Kidney (tissue), 14 donors: Measurements from ENCODE around the gene WDR45B. TPM values are rescaled to one million over a fixed set of nuclear protein-coding genes. Genes with fewer than 3 reads are reported as not detected.
"Not testable (repeated sequence)": the region's sequence is repeated elsewhere in the genome, so short reads cannot be mapped to it uniquely, and the experiment has no call there.

Source experiments
- DNase-seq, 5 donors: peaks; one replicate each; pipeline ENCODE4 v3.0.0-alpha.2; 2013 to 2020
- FAIRE-seq: peaks from 2 replicates; lab custom pipeline; 2012; peaks lifted over from hg19 to GRCh38; lab: Jason Lieb, UNC
- H3K27ac ChIP-seq, 2 donors: one replicate each; pipeline ENCODE4 v1.7.0; 2013; ENCODE audit warnings: low read depth in 2 of 2, low read length in 2 of 2, inconsistent platforms in 1 of 2
- H3K27me3 ChIP-seq: one replicate; pipeline ENCODE4 v1.7.1; 2013; ENCODE audit warnings: low read length, inconsistent platforms; ENCODE audit not compliant: control insufficient read depth, insufficient read depth
- H3K36me3 ChIP-seq, 3 donors: one replicate each; pipeline versions ENCODE4 v1.7.0 to v1.7.1; 2013; ENCODE audit warnings: low read length in 3 of 3, control low read depth in 1 of 3, inconsistent platforms in 1 of 3; ENCODE audit not compliant: insufficient read depth in 3 of 3, control insufficient read depth in 2 of 3
- H3K4me1 ChIP-seq, 3 donors: one replicate each; pipeline versions ENCODE4 v1.7.0 to v1.7.1; 2013; ENCODE audit warnings: low read length in 3 of 3, inconsistent platforms in 1 of 3, low read depth in 1 of 3; ENCODE audit not compliant: control insufficient read depth in 2 of 3, insufficient read depth in 2 of 3
- H3K4me3 ChIP-seq, 3 donors: one replicate each; pipeline versions ENCODE4 v1.7.0 to v1.8.1; 2013; ENCODE audit warnings: low read length in 3 of 3, control low read depth in 1 of 3, inconsistent platforms in 1 of 3
- H3K9ac ChIP-seq, 3 donors: one replicate each; pipeline versions ENCODE4 v1.7.0 to v1.7.1; 2013; ENCODE audit warnings: low read length in 3 of 3, control low read depth in 1 of 3, inconsistent platforms in 1 of 3
- H3K9me3 ChIP-seq, 3 donors: one replicate each; pipeline versions ENCODE4 v1.7.0 to v1.7.1; 2013; ENCODE audit warnings: low read length in 3 of 3, control low read depth in 1 of 3, inconsistent platforms in 1 of 3; ENCODE audit not compliant: control insufficient read depth in 2 of 3, insufficient read depth in 1 of 3
- intact Hi-C: fragments of 100-400 bp; cut with DNase I; formaldehyde crosslinking; loops from one replicate; pipeline ENCODE4 v1.11.1; 2022
- polyA plus RNA-seq: library from polyadenylated mRNA; stranded (reverse); fragments of 350-450 nt; fragmentation: Illumina TruSeq; extraction: RNeasy Lipid Tissue Mini Kit (QIAGEN cat#74804); gene quantifications from one replicate; pipeline ENCODE4 v1.2.3, GENCODE V29; 2014; ENCODE audit warnings: low read depth, low replicate concordance; ENCODE audit not compliant: insufficient read depth
- total RNA-seq: library from RNA; stranded (reverse); fragmentation: NEBNext Ultra II Directional; extraction: Animal tissue kit (Norgen Biotek cat#: 25700); gene quantifications from one replicate; pipeline ENCODE4 v1.2.1, GENCODE V29; 2021
- TF ChIP-seq, protein P1 (sequence below): IDR thresholded peaks from 3 replicates; pipeline ENCODE4 v1.5.1; 2012; ENCODE audit warnings: mild to moderate bottlenecking, moderate library complexity, borderline replicate concordance; ENCODE audit not compliant: insufficient read depth; ENCODE audit errors: extremely low read depth
- donor health status: control.
- donor health status: control.
- donor health status: control.
- donor health status: control.
- donor health status: control.
- donor health status: DM: yes; HTN: yes; CAD: no.
- donor health status: Normal renal cell carcinoma (clear cell type).

Gene WDR45B
- total and polyA plus RNA-seq, 2 donors from 2014 or later = 64.7 to 65.4 TPM

DNA sequence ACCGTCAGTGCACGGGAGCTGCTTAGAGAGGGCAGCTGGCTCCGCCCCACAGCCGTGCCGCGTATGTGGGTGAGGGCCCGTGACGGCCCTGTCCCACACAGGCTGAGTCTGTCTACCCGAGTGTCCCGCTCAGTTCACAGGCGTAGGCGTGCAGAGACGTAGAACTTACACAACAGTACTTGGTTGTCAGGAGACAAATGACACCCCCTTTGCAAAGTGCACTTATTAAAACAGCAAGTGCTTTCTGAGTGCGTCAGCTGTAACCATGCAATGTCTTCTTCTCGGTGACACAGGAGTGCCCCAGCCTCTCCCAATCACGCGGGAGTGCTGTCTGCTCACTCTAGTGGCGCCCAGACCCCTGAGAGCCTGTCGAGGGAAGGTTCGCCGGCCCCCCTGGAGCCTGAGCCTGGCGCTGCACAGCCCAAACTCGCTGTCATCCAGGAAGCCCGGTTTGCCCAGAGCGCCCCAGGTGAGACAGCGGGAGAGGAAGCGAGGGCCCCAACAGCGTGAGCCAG, 64.5 kb downstream of the WDR45B start:
- H3K27me3 ChIP-seq = no peaks in the 10 kb centered on the region
- intact Hi-C loops = no loop called here
- H3K9ac ChIP-seq = no peak overlapping the region
- no peak overlapping the region for H3K27ac ChIP-seq
- FAIRE-seq = no peak
- H3K4me1 ChIP-seq = peaks cover 0 to 4% (median 0%) of the 10 kb centered on the region in 3 donors
- no peak overlapping the region for H3K4me3 ChIP-seq
- peak in 4 of 5 donors; percentile 47 to 78 (median 59) for DNase-seq
- H3K36me3 ChIP-seq = peaks cover 0 to 25% (median 7%) of the 10 kb centered on the region in 3 donors
- TF ChIP-seq, protein P1, sequence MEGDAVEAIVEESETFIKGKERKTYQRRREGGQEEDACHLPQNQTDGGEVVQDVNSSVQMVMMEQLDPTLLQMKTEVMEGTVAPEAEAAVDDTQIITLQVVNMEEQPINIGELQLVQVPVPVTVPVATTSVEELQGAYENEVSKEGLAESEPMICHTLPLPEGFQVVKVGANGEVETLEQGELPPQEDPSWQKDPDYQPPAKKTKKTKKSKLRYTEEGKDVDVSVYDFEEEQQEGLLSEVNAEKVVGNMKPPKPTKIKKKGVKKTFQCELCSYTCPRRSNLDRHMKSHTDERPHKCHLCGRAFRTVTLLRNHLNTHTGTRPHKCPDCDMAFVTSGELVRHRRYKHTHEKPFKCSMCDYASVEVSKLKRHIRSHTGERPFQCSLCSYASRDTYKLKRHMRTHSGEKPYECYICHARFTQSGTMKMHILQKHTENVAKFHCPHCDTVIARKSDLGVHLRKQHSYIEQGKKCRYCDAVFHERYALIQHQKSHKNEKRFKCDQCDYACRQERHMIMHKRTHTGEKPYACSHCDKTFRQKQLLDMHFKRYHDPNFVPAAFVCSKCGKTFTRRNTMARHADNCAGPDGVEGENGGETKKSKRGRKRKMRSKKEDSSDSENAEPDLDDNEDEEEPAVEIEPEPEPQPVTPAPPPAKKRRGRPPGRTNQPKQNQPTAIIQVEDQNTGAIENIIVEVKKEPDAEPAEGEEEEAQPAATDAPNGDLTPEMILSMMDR = no peak
- H3K9me3 ChIP-seq = no peaks in the 10 kb centered on the region

DNA sequence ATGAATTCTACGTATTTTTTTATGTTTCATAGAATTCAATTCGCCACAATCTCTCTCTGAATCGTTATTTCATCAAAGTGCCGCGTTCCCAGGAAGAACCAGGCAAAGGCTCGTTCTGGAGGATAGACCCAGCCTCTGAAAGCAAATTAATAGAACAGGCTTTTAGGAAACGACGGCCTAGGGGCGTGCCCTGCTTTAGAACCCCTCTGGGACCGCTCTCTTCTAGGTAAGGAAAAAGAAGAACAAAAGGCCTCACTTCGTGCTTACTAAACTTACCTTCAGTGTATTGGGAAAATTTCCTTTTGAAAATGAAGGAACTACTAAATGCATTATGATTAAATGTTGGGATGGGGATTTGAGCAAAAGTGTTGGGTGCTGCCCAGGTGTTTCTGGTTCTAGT, 65.5 kb downstream of the WDR45B start:
- no peaks in the 10 kb centered on the region for H3K27me3 ChIP-seq
- H3K4me3 ChIP-seq = no peak overlapping the region
- no peak for DNase-seq
- TF ChIP-seq, protein P1 = no peak
- FAIRE-seq = no peak
- no peak overlapping the region for H3K9ac ChIP-seq
- intact Hi-C loops = no loop called here
- H3K4me1 ChIP-seq = peaks cover 0 to 7% (median 0%) of the 10 kb centered on the region in 3 donors
- H3K27ac ChIP-seq = no peak overlapping the region
- no peaks in the 10 kb centered on the region for H3K9me3 ChIP-seq
- H3K36me3 ChIP-seq = peaks cover 0 to 22% (median 6%) of the 10 kb centered on the region in 3 donors

DNA sequence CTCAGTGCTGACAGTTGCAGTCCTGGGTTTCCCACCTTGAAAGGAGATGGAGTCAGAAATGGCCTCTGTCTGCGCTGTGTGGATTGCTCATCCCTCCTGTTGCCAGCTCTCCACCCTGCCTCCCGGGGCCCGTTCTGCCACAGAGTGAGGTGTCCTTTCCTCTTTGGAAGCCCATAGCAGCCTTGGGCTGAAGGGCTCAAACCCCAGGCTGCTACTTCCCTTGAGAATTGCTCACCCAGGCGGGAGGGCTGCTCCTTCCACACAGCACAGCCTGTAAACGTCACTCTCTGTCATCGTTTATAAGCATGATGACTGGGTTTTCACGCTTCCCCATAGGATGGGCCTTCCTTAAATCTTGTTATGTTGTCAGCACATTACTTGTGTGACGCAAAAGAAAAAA, 66.0 kb downstream of the WDR45B start:
- Histone ChIP-seq H3K27me3 (no peaks in the 10 kb centered on the region), H3K9ac (no peak overlapping the region), H3K27ac (no peak overlapping the region), H3K4me1 (peaks cover 0 to 7% (median 0%) of the 10 kb centered on the region in 3 donors), H3K9me3 (no peaks in the 10 kb centered on the region), H3K36me3 (peaks cover 0 to 18% (median 5%) of the 10 kb centered on the region in 3 donors), H3K4me3 (no peak overlapping the region)
- no peak for FAIRE-seq
- DNase-seq = no peak
- TF ChIP-seq, protein P1 = no peak
- intact Hi-C loops = no loop called here

DNA sequence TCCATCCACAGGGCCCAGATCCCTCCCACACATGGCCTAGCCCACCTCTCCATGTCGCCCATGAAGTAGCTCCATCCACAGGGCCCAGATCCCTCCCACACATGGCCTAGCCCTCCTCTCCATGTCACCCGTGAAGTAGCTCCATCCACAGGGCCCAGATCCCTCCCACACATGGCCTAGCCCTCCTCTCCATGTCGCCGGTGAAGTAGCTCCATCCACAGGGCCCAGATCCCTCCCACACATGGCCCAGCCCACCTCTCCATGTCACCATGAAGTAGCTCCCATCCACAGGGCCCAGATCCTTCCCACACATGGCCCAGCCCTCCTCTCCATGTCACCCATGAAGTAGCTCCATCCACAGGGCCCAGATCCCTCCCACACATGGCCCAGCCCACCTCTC, 68.3 kb downstream of the WDR45B start:
- H3K27me3 ChIP-seq, H3K9me3 ChIP-seq, FAIRE-seq, H3K9ac ChIP-seq, H3K4me3 ChIP-seq, H3K27ac ChIP-seq, DNase-seq, H3K4me1 ChIP-seq: not testable (repeated sequence)
- H3K36me3 ChIP-seq = peaks cover 3 to 18% (median 4%) of the 10 kb centered on the region in 3 donors
- intact Hi-C loops = loop anchor here (10.0 kb wide), 1 partner anchor 115 kb away; no protein-coding TSS in a partner anchor
